Liver (tissue), 3 donors: ENCODE measurements around the gene ATP6V0E1.

ENCODE experiments used
- EGR1 ChIP-seq, 2 donors: IDR thresholded peaks; 2 replicates each; pipeline ENCODE4 v1.6.1; 2016 to 2018; ENCODE audit warnings: antibody characterized with exemption in 2 of 2, low read depth in 2 of 2
- FOXA1 ChIP-seq: IDR thresholded peaks from 2 replicates; pipeline ENCODE4 v1.6.1; 2016; ENCODE audit warnings: antibody characterized with exemption
- FOXA2 ChIP-seq: IDR thresholded peaks from 2 replicates; pipeline ENCODE4 v1.6.1; 2016; ENCODE audit warnings: antibody characterized with exemption
- GABPA ChIP-seq, 2 donors: IDR thresholded peaks in 1 of 2; conservative IDR thresholded peaks in 1 of 2; 2 replicates each; pipeline ENCODE4 v1.6.1; 2016; ENCODE audit warnings: antibody characterized with exemption in 2 of 2, mild to moderate bottlenecking in 1 of 2, moderate library complexity in 1 of 2
- HNF4A ChIP-seq, 2 donors: conservative IDR thresholded peaks; 2 replicates each; pipeline ENCODE4 v1.6.1; 2016; ENCODE audit warnings: antibody characterized with exemption in 2 of 2, mild to moderate bottlenecking in 2 of 2
- SP1 ChIP-seq: IDR thresholded peaks from 2 replicates; pipeline ENCODE4 v1.6.1; 2018; ENCODE audit warnings: antibody characterized with exemption, mild to moderate bottlenecking
- TAF1 ChIP-seq: conservative IDR thresholded peaks from 2 replicates; pipeline ENCODE4 v1.6.1; 2016; ENCODE audit warnings: antibody characterized with exemption, mild to moderate bottlenecking
- YY1 ChIP-seq: IDR thresholded peaks from 2 replicates; pipeline ENCODE4 v1.6.1; 2016; ENCODE audit warnings: antibody characterized with exemption, mild to moderate bottlenecking
- ZBTB33 ChIP-seq: IDR thresholded peaks from 2 replicates; pipeline ENCODE4 v1.6.1; 2016; ENCODE audit warnings: antibody characterized with exemption
- TF ChIP-seq, protein P1 (sequence below): IDR thresholded peaks from 2 replicates; pipeline ENCODE4 v1.6.1; 2016; ENCODE audit warnings: antibody characterized with exemption
- TF ChIP-seq, protein P2 (sequence below): fragments of 150-350 bp; IDR thresholded peaks from 2 replicates; pipeline ENCODE4 v1.5.1; 2017; ENCODE audit warnings: improper control_type of control experiment, low read depth, low read length; ENCODE audit not compliant: missing input control
- TF ChIP-seq, protein P3 (sequence below): IDR thresholded peaks from 2 replicates; pipeline ENCODE4 v1.6.1; 2016; ENCODE audit warnings: antibody characterized with exemption, mild to moderate bottlenecking
- donor health status: healthy.
- donor health status: healthy.

GRCh38 chr5:172957458-172957857, 26.1 kb upstream of the ATP6V0E1 start:
- TF ChIP-seq, protein P1, sequence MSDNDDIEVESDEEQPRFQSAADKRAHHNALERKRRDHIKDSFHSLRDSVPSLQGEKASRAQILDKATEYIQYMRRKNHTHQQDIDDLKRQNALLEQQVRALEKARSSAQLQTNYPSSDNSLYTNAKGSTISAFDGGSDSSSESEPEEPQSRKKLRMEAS = no peak
- TF ChIP-seq, protein P2, sequence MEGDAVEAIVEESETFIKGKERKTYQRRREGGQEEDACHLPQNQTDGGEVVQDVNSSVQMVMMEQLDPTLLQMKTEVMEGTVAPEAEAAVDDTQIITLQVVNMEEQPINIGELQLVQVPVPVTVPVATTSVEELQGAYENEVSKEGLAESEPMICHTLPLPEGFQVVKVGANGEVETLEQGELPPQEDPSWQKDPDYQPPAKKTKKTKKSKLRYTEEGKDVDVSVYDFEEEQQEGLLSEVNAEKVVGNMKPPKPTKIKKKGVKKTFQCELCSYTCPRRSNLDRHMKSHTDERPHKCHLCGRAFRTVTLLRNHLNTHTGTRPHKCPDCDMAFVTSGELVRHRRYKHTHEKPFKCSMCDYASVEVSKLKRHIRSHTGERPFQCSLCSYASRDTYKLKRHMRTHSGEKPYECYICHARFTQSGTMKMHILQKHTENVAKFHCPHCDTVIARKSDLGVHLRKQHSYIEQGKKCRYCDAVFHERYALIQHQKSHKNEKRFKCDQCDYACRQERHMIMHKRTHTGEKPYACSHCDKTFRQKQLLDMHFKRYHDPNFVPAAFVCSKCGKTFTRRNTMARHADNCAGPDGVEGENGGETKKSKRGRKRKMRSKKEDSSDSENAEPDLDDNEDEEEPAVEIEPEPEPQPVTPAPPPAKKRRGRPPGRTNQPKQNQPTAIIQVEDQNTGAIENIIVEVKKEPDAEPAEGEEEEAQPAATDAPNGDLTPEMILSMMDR = no peak
- TF ChIP-seq, protein P3, sequence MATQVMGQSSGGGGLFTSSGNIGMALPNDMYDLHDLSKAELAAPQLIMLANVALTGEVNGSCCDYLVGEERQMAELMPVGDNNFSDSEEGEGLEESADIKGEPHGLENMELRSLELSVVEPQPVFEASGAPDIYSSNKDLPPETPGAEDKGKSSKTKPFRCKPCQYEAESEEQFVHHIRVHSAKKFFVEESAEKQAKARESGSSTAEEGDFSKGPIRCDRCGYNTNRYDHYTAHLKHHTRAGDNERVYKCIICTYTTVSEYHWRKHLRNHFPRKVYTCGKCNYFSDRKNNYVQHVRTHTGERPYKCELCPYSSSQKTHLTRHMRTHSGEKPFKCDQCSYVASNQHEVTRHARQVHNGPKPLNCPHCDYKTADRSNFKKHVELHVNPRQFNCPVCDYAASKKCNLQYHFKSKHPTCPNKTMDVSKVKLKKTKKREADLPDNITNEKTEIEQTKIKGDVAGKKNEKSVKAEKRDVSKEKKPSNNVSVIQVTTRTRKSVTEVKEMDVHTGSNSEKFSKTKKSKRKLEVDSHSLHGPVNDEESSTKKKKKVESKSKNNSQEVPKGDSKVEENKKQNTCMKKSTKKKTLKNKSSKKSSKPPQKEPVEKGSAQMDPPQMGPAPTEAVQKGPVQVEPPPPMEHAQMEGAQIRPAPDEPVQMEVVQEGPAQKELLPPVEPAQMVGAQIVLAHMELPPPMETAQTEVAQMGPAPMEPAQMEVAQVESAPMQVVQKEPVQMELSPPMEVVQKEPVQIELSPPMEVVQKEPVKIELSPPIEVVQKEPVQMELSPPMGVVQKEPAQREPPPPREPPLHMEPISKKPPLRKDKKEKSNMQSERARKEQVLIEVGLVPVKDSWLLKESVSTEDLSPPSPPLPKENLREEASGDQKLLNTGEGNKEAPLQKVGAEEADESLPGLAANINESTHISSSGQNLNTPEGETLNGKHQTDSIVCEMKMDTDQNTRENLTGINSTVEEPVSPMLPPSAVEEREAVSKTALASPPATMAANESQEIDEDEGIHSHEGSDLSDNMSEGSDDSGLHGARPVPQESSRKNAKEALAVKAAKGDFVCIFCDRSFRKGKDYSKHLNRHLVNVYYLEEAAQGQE = no peak
- no peak for TF ChIP-seq SP1
- TF ChIP-seq GABPA (IDR thresholded peaks at IDR 0.05 in 1 of 2, conservative IDR thresholded peaks at IDR 0.05 in 1 of 2) = no peak
- no peak for TF ChIP-seq ZBTB33
- TF ChIP-seq YY1 = no peak
- no peak for TF ChIP-seq EGR1 (IDR thresholded peaks at IDR 0.05; ENCODE audit: low read depth in 2 of 2)
- no peak for TF ChIP-seq TAF1
- no peak for TF ChIP-seq FOXA1
- no peak for TF ChIP-seq HNF4A (conservative IDR thresholded peaks at IDR 0.05)
- TF ChIP-seq FOXA2 = no peak
